RCC 7860 (cell line): ENCODE measurements around the gene FAM131B.
"Not testable (repeated sequence)": the region's sequence is repeated elsewhere in the genome, so short reads cannot be mapped to it uniquely, and the experiment has no call there.

Source experiments
- DNase-seq: peaks from one replicate; pipeline ENCODE4 v3.0.0-alpha.2; 2015; ENCODE audit warnings: low spot score
- FAIRE-seq: peaks from 2 replicates; lab custom pipeline; 2012; peaks lifted over from hg19 to GRCh38; lab: Jason Lieb, UNC

FAM131B gene

GRCh38 chr7:143395187-143396149, 33.0 kb upstream of the FAM131B start:
- no peak for FAIRE-seq
- DNase-seq = no peak

GRCh38 chr7:143394777-143395176, 32.3 kb upstream of the FAM131B start:
- no peak for DNase-seq
- no peak for FAIRE-seq

GRCh38 chr7:143394068-143394467, 31.6 kb upstream of the FAM131B start:
- no peak for FAIRE-seq
- DNase-seq = no peak

- no peak for DNase-seq
- no peak for FAIRE-seq
These were observed 30.9 kb upstream of the FAM131B start for GRCh38 chr7:143393267-143394041.

- no peak for DNase-seq
- no peak for FAIRE-seq
These were observed 30.4 kb upstream of the FAM131B start for GRCh38 chr7:143392875-143393266.

GRCh38 chr7:143392427-143392826, 29.9 kb upstream of the FAM131B start:
- DNase-seq, FAIRE-seq: not testable (repeated sequence)

GRCh38 chr7:143391462-143392404, 29.2 kb upstream of the FAM131B start:
- DNase-seq = no peak
- FAIRE-seq = no peak

- DNase-seq (no peak), FAIRE-seq (no peak)
These were observed 28.3 kb upstream of the FAM131B start for GRCh38 chr7:143390773-143391317.

- FAIRE-seq (no peak), DNase-seq (no peak)
These were observed 27.7 kb upstream of the FAM131B start for GRCh38 chr7:143390104-143390772.

- DNase-seq = no peak
- no peak for FAIRE-seq
These were observed 27.0 kb upstream of the FAM131B start for GRCh38 chr7:143389316-143390103.

- no peak for FAIRE-seq
- DNase-seq = no peak
These were observed 26.1 kb upstream of the FAM131B start for GRCh38 chr7:143388491-143389101.

- FAIRE-seq (no peak), DNase-seq (no peak)
These were observed 25.5 kb upstream of the FAM131B start for GRCh38 chr7:143388051-143388450.

- DNase-seq = no peak
- no peak for FAIRE-seq
These were observed 24.9 kb upstream of the FAM131B start for GRCh38 chr7:143387156-143387975.

- FAIRE-seq (no peak), DNase-seq (no peak)
These were observed 23.6 kb upstream of the FAM131B start for GRCh38 chr7:143385891-143386781.

GRCh38 chr7:143384661-143385631, 22.4 kb upstream of the FAM131B start:
- FAIRE-seq (no peak), DNase-seq (no peak)

- FAIRE-seq = no peak
- DNase-seq = no peak
These were observed 21.6 kb upstream of the FAM131B start for GRCh38 chr7:143384148-143384547.
